Stimulated activated CD8-positive, alpha-beta memory T cell treated with anti-CD3 and anti-CD28 coated beads, Interleukin-2, amount 100 ng/mL, for 48 hours (primary cell): ENCODE data around the gene CDK10.
A peak's percentile ranks its signal among the peaks of the same experiment; 100 is the strongest.
"Not testable (repeated sequence)": the region's sequence is repeated elsewhere in the genome, so short reads cannot be mapped to it uniquely, and the experiment has no call there.

Experiments
- DNase-seq, 2 donors: peaks; one replicate each; pipeline ENCODE4 v3.0.0-alpha.2; 2020; ENCODE audit warnings: low read depth in 2 of 2

CDK10 gene

DNA sequence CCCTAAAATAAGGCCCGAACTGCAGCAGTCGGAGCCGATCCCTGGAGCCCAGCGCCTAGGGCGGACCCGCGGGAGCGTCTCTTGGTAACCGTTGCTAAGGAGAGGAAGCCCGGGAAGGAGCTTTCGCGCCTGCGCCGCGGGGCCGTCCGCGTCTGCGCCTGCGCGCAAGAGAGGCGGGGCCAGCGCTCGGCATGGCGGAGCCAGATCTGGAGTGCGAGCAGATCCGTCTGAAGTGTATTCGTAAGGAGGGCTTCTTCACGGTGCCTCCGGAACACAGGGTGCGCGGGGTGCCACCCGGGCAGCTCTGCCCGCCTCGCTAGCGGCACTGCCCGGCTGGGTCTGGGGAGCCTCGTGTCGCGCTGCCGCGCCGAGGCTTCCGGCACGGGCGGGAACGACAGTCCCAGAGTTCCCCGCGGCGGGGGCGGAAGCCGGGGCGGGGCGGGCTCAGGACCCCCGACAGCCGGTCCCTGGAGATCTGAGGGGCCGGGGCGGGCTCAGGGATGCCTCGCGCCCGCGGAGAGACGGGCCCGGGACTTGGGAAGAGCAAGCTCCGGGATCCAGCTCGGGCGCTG lies at the start of gene CDK10:
CDK10 (plus strand) TSS at position 170 of the 572 bp plus-strand sequence; CDS start at position 192, 22 bp downstream.
- peak; percentile 87 for DNase-seq

DNA sequence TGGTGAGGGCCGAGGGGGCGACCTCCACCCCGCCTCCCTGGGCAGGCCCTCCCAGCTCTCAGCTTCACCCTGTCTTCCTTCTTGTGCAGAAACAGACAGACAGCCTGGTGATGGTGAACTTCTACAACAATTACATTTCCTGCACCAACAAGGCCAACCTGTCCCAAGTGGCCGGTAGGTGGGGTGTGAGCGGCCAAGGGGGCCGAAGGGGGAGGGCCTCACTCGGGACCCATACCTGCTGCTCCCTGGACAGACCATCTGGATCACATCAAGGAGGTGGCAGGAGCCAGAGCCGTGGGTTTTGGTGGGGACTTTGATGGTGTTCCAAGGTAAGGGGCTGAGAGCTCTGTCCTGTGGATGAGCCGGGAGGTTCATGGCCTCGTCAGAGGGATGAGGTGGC lies 49.1 kb upstream of the CDK10 start:
- no peak for DNase-seq

DNA sequence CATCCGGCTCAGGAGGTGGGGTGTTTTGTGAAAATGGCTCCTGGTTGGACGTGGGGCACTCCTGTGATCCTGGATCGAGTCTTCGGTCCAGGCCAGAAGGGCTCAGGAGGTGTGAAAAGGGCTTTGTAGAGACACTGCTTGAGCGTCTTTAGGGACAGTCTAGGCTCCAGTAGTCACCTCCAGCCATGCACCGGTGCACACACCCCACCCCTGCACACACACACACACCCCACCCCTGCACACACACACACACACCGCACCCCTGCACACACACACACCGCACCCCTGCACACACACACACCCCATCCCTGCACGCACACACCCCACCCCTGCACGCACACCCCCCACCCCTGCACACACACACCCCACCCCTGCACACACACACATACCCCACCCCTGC lies 48.0 kb upstream of the CDK10 start:
- no peak for DNase-seq

DNA sequence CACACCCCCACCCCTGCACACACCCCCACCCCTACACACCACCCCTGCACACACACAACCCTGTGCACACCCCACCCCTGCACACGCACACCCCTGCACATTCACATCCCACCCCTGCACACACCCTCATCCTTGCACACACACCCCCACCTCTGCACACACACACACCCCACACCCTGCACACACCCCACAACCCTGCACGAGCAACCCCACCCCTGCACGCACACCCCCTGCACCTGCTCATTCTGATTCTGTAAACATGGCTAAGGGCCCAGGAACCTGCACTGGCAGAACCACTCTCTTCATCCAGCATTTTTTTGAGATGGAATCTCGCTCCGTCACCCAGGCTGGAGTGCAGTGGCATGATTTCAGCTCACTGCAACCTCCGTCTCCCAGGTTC lies 47.1 kb upstream of the CDK10 start:
- no peak for DNase-seq

- no peak for DNase-seq
Observed at GRCh38 chr16:89641458-89642119, 44.9 kb upstream of the CDK10 start.

DNA sequence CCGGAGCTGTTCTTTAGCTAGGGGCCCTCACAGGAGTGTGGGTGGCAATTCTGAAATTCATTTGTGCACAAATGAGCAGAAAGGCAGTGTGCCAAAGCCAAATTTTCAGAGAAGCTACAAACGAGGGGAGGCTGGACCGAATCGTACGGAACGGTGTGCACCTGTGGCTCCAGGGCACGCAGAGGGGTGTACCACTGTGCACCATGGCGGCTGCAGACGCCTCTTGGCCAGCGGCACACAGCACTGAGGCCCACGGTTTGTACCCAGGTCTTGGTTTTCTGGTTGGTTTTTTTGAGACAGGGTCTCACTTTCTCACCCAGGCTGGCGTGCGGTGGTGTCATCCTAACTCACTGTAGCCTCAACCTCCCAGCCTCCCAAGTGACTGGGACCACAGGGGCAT lies 43.9 kb upstream of the CDK10 start:
- no peak for DNase-seq

DNA sequence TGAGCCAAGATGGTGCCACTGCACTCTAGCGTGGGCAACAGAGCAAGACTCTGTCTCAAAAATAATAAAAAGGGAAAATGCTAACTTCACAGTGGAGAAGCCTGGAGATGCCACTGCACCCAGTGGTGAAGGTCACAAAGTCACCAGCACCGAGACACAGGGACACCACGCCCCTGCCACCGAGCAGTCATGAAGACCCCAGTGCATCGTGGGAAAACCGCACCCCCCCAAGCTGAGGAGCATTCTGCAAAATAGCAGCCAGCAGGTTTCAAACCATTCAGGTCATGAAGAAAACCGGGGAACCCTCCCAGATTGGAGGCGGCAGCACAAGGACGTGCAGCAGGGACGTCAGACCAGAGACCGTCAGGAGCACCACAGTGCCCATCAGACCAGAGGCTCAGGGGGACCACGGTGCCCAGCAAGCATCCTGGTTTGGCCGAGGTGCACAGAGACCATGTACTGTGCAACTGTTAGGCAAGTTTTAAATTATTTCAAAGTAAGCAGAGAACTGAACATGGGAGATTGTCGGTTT lies 42.7 kb upstream of the CDK10 start:
- DNase-seq: no peak

DNA sequence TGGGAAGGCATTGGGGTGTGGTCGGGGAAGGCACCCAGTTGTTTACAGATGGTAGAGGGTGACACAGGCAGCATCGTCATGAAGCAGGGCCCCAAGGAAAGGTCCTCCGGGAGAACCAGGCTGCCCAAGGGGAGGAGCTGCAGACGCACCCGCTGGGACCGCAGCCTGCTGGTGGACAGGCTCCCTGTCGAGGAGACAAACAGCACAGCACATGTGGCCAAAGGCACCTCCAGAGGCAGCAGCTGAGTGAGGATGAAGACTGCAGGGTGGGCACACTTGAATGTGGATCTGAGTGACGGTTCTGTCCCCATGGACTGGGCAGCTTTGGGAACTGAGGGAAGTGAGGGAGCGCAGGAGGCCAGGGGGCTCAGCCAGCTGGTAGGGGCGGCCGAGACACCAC lies 41.4 kb upstream of the CDK10 start:
- no peak for DNase-seq

GRCh38 chr16:89646270-89646669 lies 40.2 kb upstream of the CDK10 start:
- no peak for DNase-seq

- no peak for DNase-seq
Observed at GRCh38 chr16:89646906-89647305, 39.6 kb upstream of the CDK10 start.

DNA sequence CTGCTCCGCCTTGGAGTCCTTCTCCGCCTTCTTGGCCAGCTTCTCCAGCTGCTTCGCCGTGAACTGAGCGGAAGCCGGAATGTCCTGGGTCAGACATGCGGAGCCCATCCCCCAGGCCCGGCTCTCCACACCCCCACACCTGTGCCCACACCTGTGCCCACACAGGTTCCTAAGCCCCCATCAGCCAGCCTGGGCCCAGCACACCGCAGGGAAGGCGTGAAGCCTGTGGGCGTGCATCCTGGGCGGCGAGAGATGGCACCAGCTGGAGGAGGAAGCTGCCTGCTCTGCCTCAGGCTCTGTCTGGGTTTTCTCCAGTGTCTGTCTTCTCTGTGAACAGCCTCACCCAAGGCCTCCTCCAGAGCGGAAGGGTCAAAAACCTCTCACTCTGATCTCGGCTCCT lies 34.9 kb upstream of the CDK10 start:
- no peak for DNase-seq

DNA sequence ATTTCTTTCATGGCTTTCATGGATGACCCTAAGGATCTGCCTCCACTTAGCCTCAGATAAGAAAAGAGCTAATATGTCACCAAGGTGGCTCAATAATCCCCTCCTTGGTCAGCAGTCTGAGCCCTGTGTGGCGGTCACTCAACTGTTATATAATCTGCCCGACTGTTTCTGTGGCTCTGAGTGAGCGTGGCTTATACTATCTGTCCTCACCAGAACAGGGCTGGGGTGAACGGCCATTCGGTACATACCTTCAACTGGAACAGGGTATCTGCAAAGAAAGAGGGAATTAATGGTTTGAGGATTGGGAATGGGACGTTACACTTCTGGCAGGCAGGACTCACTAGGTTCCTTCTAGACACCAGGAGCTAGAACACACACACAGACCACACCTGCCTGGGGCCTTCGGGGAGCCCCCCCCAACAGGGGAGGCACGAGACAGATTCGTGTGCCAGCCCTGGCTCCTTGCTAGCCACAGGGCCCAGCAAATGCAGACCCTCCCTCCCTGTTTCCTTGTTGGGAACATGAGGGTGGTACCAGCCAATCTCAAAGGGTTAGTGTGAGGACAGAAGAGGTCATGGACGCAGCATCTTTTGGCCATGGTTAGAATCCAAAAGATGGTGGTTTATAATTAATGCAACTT lies 32.7 kb upstream of the CDK10 start:
- DNase-seq: no peak

GRCh38 chr16:89655062-89655643 lies 31.3 kb upstream of the CDK10 start:
- no peak for DNase-seq

GRCh38 chr16:89656435-89657121 lies 29.9 kb upstream of the CDK10 start:
- no peak for DNase-seq

GRCh38 chr16:89657442-89658220 lies 28.9 kb upstream of the CDK10 start, which contains the start of the genes CHMP1A and SPATA33:
Gene CHMP1A (minus strand): TSS chr16:89657708. CDS start chr16:89657588, 120 bp downstream.
Gene SPATA33 (plus strand): TSS chr16:89657836. CDS start chr16:89657912, 76 bp downstream.
- peak; percentile 85 to 89 for DNase-seq

GRCh38 chr16:89658221-89658879 lies 28.1 kb upstream of the CDK10 start:
- no peak for DNase-seq

DNA sequence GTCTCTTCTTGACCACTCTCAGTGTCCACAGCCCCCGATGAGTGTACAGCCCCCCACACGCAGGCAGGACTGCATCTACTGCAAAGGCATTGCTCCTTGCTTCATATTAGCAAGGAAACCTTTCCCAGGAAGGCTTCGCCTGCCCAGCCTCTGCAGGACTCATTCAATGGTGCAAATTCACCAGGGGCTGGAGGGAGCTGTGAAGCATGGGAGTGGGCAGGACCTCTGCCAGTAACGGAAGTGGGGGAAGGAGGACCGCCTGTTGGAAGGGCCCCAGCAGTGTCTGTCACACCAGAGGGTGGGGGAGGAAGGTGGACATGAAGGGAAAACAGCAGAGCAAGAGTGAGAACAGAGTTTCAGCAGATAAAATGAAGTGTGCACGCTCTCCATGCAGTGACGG lies 26.3 kb upstream of the CDK10 start:
- no peak for DNase-seq

DNA sequence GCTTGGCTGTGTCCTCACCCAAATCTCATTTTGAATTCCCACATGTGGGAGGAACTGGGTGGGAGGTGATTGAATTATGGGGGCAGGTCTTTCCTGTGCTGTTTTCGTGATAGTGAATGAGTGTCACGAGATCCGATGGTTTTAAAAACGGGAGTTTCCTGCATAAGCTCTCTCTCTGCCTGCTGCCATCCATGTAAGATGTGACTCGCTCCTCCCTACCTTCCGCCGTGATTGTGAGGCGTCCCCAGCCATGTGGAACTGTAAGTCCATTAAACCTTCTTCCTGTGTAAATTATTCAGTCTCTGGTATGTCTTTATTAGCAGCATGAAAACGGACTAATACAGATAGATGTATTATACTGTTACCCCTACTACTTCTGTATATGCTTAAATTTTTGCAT lies 25.3 kb upstream of the CDK10 start:
- DNase-seq: no peak

GRCh38 chr16:89664238-89664637 lies 22.3 kb upstream of the CDK10 start:
- not testable (repeated sequence) for DNase-seq

DNA sequence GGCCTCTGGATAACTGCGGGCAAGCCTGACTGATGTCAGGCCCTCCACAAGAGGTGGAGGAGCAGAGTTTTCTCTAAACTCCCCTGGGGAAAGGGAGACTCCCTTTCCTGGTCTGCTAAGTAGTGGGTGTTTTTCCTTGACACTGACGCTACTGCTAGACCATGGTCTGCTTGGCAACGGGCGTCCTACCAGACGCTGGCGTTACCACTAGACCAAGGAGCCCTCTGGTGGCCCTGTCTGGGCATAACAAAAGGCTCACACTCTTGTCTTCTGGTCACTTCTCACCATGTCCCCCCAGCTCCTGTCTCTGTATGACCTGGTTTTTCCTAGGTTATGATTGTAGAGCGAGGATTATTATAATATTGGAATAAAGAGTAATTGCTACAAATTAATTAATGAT lies 19.5 kb upstream of the CDK10 start:
- not testable (repeated sequence) for DNase-seq

- DNase-seq: no peak
Observed at GRCh38 chr16:89667633-89668032, 18.9 kb upstream of the CDK10 start.
